WTC11 (cell line): ENCODE measurements around the gene ANKRD33. TPM values are rescaled to one million over a fixed set of nuclear protein-coding genes. Genes with fewer than 3 reads are reported as not detected.

Experiments used
- ATAC-seq: fragments of 200-7000 bp; cut with Tn5 transposase; 2 replicates; pipeline ENCODE4 v1.10.0; 2021; ENCODE audit warnings: mild to moderate bottlenecking, moderate library complexity
- CTCF ChIA-PET: fragments of 300-600 bp; sonication (Branson Sonifier 250); formaldehyde crosslinking; loops from one replicate; lab custom pipeline; 2021; ENCODE audit warnings: antibody characterized with exemption; lab: Charles Lee
- POLR2A ChIA-PET: fragments of 350-600 bp; sonication (Branson Sonifier 250); formaldehyde crosslinking; loops from one replicate; lab custom pipeline; 2021; ENCODE audit warnings: antibody characterized with exemption; lab: Charles Lee
- DNase-seq: peaks from one replicate; pipeline ENCODE4 v3.0.0; 2021; ENCODE audit warnings: low spot score
- H3K27ac Mint-ChIP-seq: 2 replicates; pipeline ENCODE4 v1.8.0; 2021; ENCODE audit warnings: mixed read lengths
- H3K27me3 Mint-ChIP-seq: 2 replicates; pipeline ENCODE4 v1.8.0; 2021; ENCODE audit warnings: low read depth, mild to moderate bottlenecking, moderate library complexity, mixed read lengths
- H3K36me3 Mint-ChIP-seq: 2 replicates; pipeline ENCODE4 v1.8.0; 2021; ENCODE audit warnings: mixed read lengths
- H3K4me1 Mint-ChIP-seq: 2 replicates; pipeline ENCODE4 v1.8.0; 2022; ENCODE audit warnings: mixed read lengths
- H3K4me3 Mint-ChIP-seq: 2 replicates; pipeline ENCODE4 v1.8.0; 2021; ENCODE audit warnings: mild to moderate bottlenecking, moderate library complexity, mixed read lengths
- H3K9me3 Mint-ChIP-seq: 2 replicates; pipeline ENCODE4 v1.8.0; 2021; ENCODE audit warnings: mixed read lengths
- ATF1 ChIP-seq: sonication (generic); formaldehyde crosslinking; IDR thresholded peaks from 2 replicates; pipeline ENCODE4 v1.8.1; 2023; ENCODE audit warnings: mild to moderate bottlenecking, moderate library complexity, missing genetic modification reagents
- ELF4 ChIP-seq: sonication (generic); formaldehyde crosslinking; IDR thresholded peaks from 2 replicates; pipeline ENCODE4 v1.8.1; 2022; ENCODE audit warnings: low read depth, mild to moderate bottlenecking, moderate library complexity, missing genetic modification reagents
- ETV6 ChIP-seq: sonication (generic); formaldehyde crosslinking; IDR thresholded peaks from 2 replicates; pipeline ENCODE4 v1.8.1; 2022; ENCODE audit warnings: mild to moderate bottlenecking, missing genetic modification reagents
- FOXP1 ChIP-seq: sonication (generic); formaldehyde crosslinking; IDR thresholded peaks from 2 replicates; pipeline ENCODE4 v1.8.0; 2022; ENCODE audit warnings: missing genetic modification reagents, mild to moderate bottlenecking, moderate library complexity, borderline replicate concordance
- HMGA2 ChIP-seq: fragments of 250-450 bp; sonication (Bioruptor Pico); IDR thresholded peaks from 2 replicates; pipeline ENCODE4 v1.4.0; 2021; ENCODE audit warnings: mild to moderate bottlenecking, moderate library complexity
- KAT7 ChIP-seq: sonication (generic); formaldehyde crosslinking; IDR thresholded peaks from 2 replicates; pipeline ENCODE4 v1.8.1; 2023; ENCODE audit warnings: missing genetic modification reagents, mild to moderate bottlenecking, borderline replicate concordance
- MYBL2 ChIP-seq: sonication (generic); formaldehyde crosslinking; IDR thresholded peaks from 2 replicates; pipeline ENCODE4 v1.8.1; 2023; ENCODE audit warnings: mild to moderate bottlenecking, moderate library complexity, missing genetic modification reagents
- total RNA-seq: library from RNA; stranded (reverse); gene quantifications from 3 replicates; pipeline ENCODE4 v1.2.3, GENCODE V29; 2021
- TF ChIP-seq, protein P1 (sequence below): sonication (generic); formaldehyde crosslinking; IDR thresholded peaks from 2 replicates; pipeline ENCODE4 v1.8.1; 2023; ENCODE audit warnings: mild to moderate bottlenecking, moderate library complexity, missing genetic modification reagents
- TF ChIP-seq, protein P2 (sequence below): sonication (generic); formaldehyde crosslinking; IDR thresholded peaks from 2 replicates; pipeline ENCODE4 v1.8.1; 2023; ENCODE audit warnings: mild to moderate bottlenecking, missing genetic modification reagents, moderate library complexity
- TF ChIP-seq, protein P3 (sequence below): sonication (generic); formaldehyde crosslinking; IDR thresholded peaks from 2 replicates; pipeline ENCODE4 v1.8.1; 2022; ENCODE audit warnings: low read depth, missing genetic modification reagents, borderline replicate concordance
- TF ChIP-seq, protein P4 (sequence below): sonication (generic); formaldehyde crosslinking; IDR thresholded peaks from 2 replicates; pipeline ENCODE4 v1.8.1; 2023; ENCODE audit warnings: mild to moderate bottlenecking, missing genetic modification reagents
- TF ChIP-seq, protein P5 (sequence below): sonication (generic); formaldehyde crosslinking; IDR thresholded peaks from 2 replicates; pipeline ENCODE4 v1.8.0; 2023; ENCODE audit warnings: missing genetic modification reagents
- TF ChIP-seq, protein P6 (sequence below): sonication (generic); formaldehyde crosslinking; IDR thresholded peaks from 2 replicates; pipeline ENCODE4 v1.8.1; 2023; ENCODE audit warnings: mild to moderate bottlenecking, missing genetic modification reagents, moderate library complexity
- TF ChIP-seq, protein P7 (sequence below): fragments of 200-600 bp; IDR thresholded peaks from 2 replicates; pipeline ENCODE4 v1.8.0; 2022; ENCODE audit warnings: antibody characterized with exemption
- TF ChIP-seq, protein P8 (sequence below): sonication (generic); formaldehyde crosslinking; IDR thresholded peaks from 2 replicates; pipeline ENCODE4 v1.8.1; 2022; ENCODE audit warnings: mild to moderate bottlenecking, moderate library complexity, missing genetic modification reagents

The ANKRD33 gene
- total RNA-seq, 1 experiment from 2014 or later, result 1.7 TPM

DNA sequence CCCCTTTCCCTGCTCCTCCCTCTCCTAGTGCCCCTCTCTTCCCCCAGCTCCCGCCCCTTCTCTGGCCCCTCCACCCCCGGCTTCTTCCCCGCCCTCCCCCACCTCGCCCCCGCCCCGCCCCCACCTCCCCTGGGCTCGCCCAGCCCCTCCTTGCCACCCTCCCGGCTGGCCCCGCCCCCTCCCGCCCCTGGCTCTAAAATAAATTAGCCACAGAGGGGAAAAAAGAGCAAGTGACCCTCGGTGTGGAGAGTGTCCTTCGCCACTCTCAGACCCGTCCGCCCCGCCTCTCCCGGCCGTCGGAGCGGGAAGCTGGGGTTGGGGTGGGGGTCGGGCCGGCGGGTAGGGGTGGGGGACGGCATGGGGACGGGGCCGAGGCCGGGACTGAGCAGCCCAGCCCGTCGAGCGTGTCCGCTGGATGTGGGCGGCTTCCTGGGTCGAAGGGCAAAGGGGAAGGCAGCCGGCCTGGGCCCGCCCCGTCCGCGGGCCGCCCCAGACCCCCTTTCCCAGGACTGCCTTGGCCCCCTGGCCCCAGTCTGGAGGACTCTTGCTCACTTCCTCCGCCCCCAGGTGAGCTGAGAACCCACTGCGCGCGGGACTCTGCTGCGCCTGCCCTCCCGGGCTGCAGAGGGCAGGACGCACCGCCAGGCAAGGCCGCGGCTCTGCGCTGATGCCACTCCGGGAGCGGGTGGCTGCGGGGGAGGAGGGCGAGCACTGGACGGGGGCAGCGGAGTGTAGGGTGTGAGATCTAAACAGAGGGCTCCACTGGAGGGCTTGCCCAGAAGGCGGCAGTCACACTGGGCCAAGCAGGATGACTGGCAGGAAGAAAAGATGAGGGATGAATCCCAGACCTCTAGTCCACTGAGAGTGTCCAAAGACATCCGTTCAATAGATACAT, 38.8 kb upstream of the ANKRD33 start (continued):
- TF ChIP-seq, protein P1, sequence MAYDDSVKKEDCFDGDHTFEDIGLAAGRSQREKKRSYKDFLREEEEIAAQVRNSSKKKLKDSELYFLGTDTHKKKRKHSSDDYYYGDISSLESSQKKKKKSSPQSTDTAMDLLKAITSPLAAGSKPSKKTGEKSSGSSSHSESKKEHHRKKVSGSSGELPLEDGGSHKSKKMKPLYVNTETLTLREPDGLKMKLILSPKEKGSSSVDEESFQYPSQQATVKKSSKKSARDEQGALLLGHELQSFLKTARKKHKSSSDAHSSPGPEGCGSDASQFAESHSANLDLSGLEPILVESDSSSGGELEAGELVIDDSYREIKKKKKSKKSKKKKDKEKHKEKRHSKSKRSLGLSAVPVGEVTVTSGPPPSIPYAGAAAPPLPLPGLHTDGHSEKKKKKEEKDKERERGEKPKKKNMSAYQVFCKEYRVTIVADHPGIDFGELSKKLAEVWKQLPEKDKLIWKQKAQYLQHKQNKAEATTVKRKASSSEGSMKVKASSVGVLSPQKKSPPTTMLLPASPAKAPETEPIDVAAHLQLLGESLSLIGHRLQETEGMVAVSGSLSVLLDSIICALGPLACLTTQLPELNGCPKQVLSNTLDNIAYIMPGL (CRISPR knock-in tag), result peak; percentile 25; the same call in 1 of the 2 replicates
- TF ChIP-seq, protein P2, sequence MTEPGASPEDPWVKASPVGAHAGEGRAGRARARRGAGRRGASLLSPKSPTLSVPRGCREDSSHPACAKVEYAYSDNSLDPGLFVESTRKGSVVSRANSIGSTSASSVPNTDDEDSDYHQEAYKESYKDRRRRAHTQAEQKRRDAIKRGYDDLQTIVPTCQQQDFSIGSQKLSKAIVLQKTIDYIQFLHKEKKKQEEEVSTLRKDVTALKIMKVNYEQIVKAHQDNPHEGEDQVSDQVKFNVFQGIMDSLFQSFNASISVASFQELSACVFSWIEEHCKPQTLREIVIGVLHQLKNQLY (CRISPR knock-in tag), result no peak

DNA sequence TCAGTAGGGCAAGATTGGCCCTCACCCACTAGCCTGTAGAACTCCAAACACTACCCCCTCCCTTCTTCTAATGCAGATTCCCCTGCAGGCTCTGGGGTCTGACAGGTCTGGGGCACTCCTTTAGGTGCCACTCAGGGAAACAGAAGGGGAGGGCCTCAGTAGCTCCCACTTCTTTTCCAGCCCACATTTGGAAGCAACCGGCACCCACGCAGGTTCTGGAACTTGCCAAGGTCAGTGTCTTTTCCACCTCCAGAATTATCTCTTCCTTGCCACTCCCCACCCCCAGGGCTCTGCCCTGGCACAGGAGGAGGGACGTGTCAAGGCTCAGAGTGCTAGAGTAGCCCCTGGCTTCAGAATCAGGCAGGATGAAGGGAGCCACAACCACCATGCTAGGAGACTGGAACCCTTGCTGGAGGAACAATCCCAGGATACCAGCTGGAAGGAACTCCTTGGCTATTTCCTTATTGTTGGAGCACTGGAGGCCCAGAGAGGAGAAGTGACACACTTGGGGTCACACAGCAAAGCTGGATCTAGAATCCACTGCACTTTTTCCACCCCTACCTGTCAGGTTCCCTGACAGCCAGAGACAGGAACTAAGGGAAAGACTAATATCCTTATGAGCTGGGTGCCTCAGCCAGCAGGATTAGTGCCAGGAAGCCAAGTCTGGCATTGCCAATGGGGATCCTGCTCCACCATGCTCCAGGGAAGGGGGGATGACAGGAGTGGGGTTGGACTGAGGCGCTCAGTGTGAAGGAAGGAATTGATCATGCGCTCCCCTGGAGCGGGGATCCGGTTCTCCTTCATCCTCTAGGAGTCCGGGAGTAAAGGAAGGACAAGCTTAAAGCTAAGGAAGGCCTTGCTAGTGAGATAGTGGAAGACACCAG, 37.6 kb upstream of the ANKRD33 start:
- H3K9me3 Mint-ChIP-seq, result no peaks in the 10 kb centered on the region
- POLR2A ChIA-PET, result interaction anchor here (1.4 kb wide), 1 partner anchor 13 kb away, joined by 4 read pairs; no protein-coding TSS in a partner anchor
- CTCF ChIA-PET, result interaction anchor here (0.7 to 2.5 kb wide), 7 partner anchors 14 to 30 kb away, joined by 3 to 25 read pairs (median 7); no protein-coding TSS in a partner anchor
- H3K27ac Mint-ChIP-seq, result no peak overlapping the region
- peaks cover 39% of the 10 kb centered on the region for H3K4me1 Mint-ChIP-seq
- H3K27me3 Mint-ChIP-seq, result peaks cover 63% of the 10 kb centered on the region
- no peak for ATAC-seq
- TF ChIP-seq ETV6 (no peak), HMGA2 (no peak), ELF4 (no peak), FOXP1 (CRISPR knock-in tag) (no peak)
- TF ChIP-seq, protein P3, sequence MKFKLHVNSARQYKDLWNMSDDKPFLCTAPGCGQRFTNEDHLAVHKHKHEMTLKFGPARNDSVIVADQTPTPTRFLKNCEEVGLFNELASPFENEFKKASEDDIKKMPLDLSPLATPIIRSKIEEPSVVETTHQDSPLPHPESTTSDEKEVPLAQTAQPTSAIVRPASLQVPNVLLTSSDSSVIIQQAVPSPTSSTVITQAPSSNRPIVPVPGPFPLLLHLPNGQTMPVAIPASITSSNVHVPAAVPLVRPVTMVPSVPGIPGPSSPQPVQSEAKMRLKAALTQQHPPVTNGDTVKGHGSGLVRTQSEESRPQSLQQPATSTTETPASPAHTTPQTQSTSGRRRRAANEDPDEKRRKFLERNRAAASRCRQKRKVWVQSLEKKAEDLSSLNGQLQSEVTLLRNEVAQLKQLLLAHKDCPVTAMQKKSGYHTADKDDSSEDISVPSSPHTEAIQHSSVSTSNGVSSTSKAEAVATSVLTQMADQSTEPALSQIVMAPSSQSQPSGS (CRISPR knock-in tag), result no peak
- TF ChIP-seq, protein P4, sequence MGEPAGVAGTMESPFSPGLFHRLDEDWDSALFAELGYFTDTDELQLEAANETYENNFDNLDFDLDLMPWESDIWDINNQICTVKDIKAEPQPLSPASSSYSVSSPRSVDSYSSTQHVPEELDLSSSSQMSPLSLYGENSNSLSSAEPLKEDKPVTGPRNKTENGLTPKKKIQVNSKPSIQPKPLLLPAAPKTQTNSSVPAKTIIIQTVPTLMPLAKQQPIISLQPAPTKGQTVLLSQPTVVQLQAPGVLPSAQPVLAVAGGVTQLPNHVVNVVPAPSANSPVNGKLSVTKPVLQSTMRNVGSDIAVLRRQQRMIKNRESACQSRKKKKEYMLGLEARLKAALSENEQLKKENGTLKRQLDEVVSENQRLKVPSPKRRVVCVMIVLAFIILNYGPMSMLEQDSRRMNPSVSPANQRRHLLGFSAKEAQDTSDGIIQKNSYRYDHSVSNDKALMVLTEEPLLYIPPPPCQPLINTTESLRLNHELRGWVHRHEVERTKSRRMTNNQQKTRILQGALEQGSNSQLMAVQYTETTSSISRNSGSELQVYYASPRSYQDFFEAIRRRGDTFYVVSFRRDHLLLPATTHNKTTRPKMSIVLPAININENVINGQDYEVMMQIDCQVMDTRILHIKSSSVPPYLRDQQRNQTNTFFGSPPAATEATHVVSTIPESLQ, result no peak
- TF ChIP-seq, protein P5, sequence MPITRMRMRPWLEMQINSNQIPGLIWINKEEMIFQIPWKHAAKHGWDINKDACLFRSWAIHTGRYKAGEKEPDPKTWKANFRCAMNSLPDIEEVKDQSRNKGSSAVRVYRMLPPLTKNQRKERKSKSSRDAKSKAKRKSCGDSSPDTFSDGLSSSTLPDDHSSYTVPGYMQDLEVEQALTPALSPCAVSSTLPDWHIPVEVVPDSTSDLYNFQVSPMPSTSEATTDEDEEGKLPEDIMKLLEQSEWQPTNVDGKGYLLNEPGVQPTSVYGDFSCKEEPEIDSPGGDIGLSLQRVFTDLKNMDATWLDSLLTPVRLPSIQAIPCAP (CRISPR knock-in tag), result no peak
- TF ChIP-seq, protein P6, sequence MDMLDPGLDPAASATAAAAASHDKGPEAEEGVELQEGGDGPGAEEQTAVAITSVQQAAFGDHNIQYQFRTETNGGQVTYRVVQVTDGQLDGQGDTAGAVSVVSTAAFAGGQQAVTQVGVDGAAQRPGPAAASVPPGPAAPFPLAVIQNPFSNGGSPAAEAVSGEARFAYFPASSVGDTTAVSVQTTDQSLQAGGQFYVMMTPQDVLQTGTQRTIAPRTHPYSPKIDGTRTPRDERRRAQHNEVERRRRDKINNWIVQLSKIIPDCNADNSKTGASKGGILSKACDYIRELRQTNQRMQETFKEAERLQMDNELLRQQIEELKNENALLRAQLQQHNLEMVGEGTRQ (CRISPR knock-in tag), result no peak
- TF ChIP-seq, all 79 proteins: peak for 0
- Mint-ChIP-seq H3K4me3 (peak overlapping the region; percentile 60; the same call in 1 of the 2 replicates), H3K36me3 (no peaks in the 10 kb centered on the region)
- no peak for DNase-seq

DNA sequence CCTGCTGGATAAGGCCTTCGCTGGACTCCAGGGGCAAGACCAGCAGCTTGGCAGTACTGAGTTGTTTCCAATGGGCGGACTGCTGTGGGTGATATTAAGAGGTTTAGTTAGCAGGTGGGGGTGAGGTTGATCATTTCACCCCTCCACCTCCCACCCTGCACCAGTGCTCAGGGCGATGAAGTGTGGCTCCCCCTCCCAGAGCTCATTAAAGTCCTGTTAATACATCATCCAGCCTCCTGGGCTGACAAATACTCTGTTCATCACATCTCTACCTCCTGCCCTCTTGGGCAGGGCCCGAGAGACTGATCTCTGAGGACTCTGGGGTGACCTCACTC, 37.0 kb upstream of the ANKRD33 start:
- Mint-ChIP-seq H3K27ac (no peak overlapping the region), H3K9me3 (no peaks in the 10 kb centered on the region), H3K36me3 (no peaks in the 10 kb centered on the region), H3K4me1 (peaks cover 38% of the 10 kb centered on the region), H3K4me3 (no peak overlapping the region), H3K27me3 (peaks cover 63% of the 10 kb centered on the region)
- ATAC-seq, result no peak
- no peak for DNase-seq
- CTCF ChIA-PET, result interaction anchor here (0.7 to 1.1 kb wide), 4 partner anchors 13 to 24 kb away, joined by 3 to 6 read pairs (median 4); no protein-coding TSS in a partner anchor
- POLR2A ChIA-PET, result no interaction called here
- TF ChIP-seq, protein P7, sequence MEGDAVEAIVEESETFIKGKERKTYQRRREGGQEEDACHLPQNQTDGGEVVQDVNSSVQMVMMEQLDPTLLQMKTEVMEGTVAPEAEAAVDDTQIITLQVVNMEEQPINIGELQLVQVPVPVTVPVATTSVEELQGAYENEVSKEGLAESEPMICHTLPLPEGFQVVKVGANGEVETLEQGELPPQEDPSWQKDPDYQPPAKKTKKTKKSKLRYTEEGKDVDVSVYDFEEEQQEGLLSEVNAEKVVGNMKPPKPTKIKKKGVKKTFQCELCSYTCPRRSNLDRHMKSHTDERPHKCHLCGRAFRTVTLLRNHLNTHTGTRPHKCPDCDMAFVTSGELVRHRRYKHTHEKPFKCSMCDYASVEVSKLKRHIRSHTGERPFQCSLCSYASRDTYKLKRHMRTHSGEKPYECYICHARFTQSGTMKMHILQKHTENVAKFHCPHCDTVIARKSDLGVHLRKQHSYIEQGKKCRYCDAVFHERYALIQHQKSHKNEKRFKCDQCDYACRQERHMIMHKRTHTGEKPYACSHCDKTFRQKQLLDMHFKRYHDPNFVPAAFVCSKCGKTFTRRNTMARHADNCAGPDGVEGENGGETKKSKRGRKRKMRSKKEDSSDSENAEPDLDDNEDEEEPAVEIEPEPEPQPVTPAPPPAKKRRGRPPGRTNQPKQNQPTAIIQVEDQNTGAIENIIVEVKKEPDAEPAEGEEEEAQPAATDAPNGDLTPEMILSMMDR, result no peak
- TF ChIP-seq KAT7 (CRISPR knock-in tag) (no peak), ATF1 (no peak), MYBL2 (CRISPR knock-in tag) (no peak)
- TF ChIP-seq, protein P4, result no peak
- TF ChIP-seq, protein P8, sequence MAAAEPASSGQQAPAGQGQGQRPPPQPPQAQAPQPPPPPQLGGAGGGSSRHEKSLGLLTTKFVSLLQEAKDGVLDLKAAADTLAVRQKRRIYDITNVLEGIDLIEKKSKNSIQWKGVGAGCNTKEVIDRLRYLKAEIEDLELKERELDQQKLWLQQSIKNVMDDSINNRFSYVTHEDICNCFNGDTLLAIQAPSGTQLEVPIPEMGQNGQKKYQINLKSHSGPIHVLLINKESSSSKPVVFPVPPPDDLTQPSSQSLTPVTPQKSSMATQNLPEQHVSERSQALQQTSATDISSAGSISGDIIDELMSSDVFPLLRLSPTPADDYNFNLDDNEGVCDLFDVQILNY (CRISPR knock-in tag), result no peak
